Stimulated activated CD4-positive, alpha-beta T cell treated with anti-CD3 and anti-CD28 coated beads, Interleukin-2, amount 100 ng/mL, for 4 hours (primary cell): Measurements from ENCODE around the gene POLA1.

Experiments used
- DNase-seq: peaks from one replicate; pipeline ENCODE4 v3.0.0-alpha.2; 2020; ENCODE audit warnings: low read depth

The POLA1 gene

GRCh38 chrX:25022499-25023325 lies 329.0 kb downstream of the POLA1 start:
- DNase-seq: no peak

- DNase-seq: no peak
These were observed 330.2 kb downstream of the POLA1 start for GRCh38 chrX:25023908-25024307.

GRCh38 chrX:25025615-25026014 lies 331.9 kb downstream of the POLA1 start:
- DNase-seq: no peak

GRCh38 chrX:25026576-25026975 lies 332.9 kb downstream of the POLA1 start:
- no peak for DNase-seq

GRCh38 chrX:25028726-25029125 lies 335.0 kb downstream of the POLA1 start:
- DNase-seq: no peak

- no peak for DNase-seq
These were observed 335.6 kb downstream of the POLA1 start for GRCh38 chrX:25029288-25029825.

- DNase-seq: no peak
These were observed 341.2 kb downstream of the POLA1 start for GRCh38 chrX:25034889-25035288.

GRCh38 chrX:25039036-25039435 lies 345.3 kb downstream of the POLA1 start:
- DNase-seq: no peak

- DNase-seq: no peak
These were observed 349.5 kb downstream of the POLA1 start for GRCh38 chrX:25043192-25043591.
